ENCODE results near the gene POLA1.
A peak's percentile ranks its signal among the peaks of the same experiment; 100 is the strongest.

Gene POLA1

GRCh38 chrX:25011589-25012432 is 318.1 kb downstream of the POLA1 start:
- DNase-seq, result no peak

GRCh38 chrX:25012433-25012735 is 318.7 kb downstream of the POLA1 start:
- DNase-seq, result no peak

DNA sequence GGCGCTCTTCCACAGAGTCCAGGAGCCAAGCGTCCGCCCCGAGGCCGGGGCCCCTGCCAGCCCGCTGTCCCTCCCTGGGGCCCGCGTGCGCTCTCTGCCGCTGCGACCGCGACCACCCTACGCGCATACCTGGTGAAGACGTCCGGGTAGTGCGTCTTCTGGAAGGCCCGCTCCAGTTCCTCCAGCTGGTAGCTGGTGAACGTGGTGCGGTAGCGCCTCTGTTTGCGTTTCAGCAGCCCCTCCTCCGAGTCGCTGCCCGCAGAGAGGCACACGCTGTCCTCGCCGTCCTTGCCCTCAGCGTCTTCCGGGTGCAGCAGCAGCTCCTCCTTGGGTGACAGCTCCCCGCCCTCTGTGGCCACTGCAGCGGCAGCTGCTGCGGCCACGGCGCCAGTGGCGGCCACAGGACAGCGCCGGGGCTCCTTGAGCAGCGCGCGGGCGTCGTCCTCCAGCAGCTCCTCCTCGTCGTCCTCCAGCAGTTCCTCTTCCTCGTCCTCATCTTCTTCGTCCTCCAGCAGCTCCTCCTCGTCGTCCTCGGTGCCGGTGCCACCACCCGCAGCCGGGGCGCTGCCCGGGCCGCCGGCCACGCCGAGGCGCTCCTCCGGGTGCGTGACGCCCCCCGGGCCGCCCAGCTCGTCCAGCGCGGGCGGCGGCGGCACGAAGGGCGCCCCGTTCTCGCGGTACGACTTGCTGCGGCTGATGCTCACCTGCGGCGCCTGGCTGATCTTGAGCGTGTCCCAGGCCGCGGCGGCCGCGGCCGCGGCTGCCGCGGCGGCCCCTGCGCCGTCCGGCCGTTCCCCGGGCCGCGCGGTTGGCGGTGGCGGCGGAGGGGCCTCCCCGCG is 319.3 kb downstream of the POLA1 start:
- no peak for DNase-seq

DNA sequence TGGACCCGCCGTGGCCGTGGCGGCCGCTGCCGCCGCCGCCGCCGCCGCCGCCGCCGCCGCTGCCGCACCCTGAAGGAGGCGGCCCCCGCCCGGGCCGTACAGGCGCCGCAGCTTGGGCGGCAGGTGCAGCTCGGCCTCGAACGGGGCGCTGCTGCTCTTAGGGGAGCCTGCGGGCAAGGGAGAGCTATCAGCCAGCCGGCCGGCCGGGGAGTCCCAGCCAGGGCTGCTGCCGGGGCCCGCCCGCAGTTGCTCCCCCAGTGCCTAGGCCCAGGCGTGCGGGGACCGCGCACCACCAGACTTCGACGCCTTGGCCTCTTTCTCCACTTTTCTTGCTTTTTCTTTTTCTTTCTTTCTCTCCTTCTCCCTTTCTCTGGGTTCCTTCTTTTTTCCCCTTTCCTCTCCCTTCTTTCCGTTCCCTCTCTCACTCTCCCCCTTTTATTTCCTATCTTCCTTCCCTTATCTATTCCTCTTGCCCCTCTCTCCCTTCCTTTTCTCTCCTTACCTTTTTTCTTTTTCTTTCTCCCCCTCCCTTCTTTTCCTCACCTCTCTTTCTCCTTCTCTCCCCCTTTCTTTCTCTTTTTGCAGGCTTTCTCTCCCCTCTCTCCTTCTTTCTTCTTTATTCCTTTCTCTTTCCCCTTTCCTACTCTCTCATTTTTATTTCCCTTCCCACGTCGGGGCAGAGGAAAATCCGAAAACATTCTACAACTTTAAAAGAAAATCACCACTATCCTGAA is 320.1 kb downstream of the POLA1 start:
- no peak for DNase-seq

GRCh38 chrX:25014366-25014838 is 320.7 kb downstream of the POLA1 start:
- DNase-seq, result no peak

- DNase-seq, result peak in 9 of 14 donors; percentile 0 to 34 (median 7)
These were observed 322.0 kb downstream of the POLA1 start, which contains the start of gene ARX for GRCh38 chrX:25015486-25016360. Gene ARX (minus strand): TSS chrX:25015965. CDS start chrX:25015737, 228 bp downstream.

DNA sequence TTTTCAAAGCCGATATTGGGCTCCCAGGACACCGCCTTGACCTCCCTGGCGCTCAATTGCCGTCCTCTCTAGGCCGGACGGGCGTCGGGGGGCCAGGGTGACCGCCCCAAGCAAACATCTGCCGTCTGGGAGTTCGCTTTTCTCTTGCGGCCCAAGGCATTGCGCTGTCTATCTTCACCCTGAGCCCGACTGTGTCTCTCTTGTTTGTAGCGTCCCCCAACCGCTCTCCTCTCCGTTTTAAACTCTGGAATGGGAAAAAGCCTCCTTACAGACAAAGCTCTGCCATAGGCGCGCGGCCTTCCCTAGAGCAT is 322.6 kb downstream of the POLA1 start:
- no peak for DNase-seq

GRCh38 chrX:25016938-25017598 is 323.4 kb downstream of the POLA1 start:
- DNase-seq, result no peak

GRCh38 chrX:25017667-25018247 is 324.0 kb downstream of the POLA1 start:
- no peak for DNase-seq

DNA sequence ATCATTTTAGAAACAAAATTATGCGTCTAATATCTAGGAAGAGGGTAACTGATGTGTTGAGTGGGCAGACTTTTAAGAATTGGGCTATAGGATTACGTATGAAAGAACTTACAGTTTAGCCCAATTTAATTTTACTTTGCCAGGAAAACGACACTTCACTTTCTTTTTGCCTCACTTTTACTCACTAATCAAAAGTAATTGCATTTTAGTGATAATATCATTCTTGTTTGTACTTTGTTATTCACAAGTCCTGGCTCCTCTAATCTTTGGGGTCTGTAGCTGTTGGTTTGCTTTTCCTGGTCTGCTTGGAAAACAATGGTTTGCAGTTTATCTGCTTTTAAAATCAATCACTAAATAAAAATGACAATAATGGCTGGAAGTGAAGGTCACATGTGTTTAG is 325.0 kb downstream of the POLA1 start:
- DNase-seq, result no peak

DNA sequence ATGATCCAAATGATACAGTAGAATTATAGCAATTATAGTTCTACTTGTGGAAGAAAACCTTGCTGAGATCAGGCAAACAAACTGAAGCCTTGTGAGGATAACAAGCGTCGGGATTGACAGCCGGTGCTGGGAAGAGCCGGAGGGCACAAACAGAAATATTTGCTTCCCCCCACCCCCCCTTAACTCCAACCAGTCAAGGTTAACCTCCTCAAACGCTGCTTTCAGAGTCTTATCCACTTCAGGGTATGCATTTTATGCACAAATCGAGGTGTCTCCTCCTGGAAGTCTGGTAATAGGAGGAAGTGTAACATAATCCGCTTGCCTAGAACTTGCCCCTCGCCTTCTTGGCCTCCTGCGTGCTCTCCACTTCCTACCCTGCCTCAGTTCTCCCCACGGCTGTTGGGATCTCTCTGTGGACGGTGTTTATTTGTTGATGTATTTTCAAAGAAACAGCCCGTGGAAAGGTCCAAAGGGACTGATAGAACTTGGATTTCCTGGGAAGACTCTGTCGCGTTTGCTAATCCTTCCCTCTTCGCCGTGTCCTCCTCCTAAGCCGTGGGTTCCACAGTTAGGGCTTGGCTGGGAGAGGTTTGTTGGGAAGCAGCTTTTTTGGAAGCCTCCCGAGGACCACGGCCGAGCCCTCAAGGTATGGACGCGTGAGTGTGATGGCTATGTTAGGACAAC is 326.1 kb downstream of the POLA1 start:
- no peak for DNase-seq

DNA sequence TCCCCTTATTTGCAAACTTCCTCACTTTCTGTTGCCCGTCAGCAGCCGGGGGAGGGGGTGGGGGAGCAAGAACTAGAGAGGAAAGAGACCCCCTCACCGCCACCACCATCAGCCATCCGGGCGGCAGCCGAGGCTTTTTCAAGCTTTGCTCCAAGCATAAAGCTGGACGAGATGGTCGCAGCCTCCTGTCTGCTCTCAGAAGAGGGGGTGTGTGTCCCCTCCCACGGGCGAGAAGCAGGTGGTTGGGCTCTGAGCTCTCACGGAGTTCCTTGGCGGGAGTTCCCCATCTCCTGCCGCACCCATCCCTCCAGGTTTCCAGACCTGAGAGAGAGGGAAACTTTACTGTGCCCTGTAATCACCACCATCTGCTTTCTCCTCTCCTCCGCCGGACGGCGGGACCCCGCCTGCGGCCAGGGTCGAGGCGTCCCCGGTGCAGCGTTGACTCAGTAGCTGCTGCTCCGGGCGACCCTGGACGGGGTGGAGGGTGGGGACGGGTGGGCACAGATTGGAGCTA is 326.7 kb downstream of the POLA1 start:
- no peak for DNase-seq

DNA sequence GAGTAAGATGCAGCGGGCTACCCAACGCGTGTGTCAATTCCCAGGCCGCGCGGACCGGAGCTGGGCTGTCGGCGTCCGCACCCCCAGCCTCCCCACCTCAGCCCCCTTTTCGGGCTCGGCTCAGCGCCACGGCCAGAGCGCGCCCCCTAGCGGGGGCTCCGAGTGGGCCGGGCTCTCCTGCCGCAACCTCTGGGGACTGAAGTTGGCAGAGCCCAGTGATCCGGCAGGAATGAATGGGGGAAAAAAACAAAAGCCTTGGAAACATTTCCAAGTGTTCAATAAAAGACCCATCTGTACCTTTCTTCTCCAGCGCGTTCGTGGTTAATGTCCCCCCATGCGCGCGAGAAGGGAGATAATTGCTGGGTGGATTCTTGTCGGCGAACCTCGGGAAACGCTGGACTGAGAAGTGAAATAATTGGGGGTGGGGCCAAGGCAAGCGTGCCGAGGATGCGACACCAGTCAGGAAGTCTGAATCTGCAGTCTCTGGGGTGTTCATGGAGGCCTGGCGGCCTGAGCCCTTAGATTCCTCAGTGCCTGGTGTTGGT is 327.3 kb downstream of the POLA1 start:
- no peak for DNase-seq

DNA sequence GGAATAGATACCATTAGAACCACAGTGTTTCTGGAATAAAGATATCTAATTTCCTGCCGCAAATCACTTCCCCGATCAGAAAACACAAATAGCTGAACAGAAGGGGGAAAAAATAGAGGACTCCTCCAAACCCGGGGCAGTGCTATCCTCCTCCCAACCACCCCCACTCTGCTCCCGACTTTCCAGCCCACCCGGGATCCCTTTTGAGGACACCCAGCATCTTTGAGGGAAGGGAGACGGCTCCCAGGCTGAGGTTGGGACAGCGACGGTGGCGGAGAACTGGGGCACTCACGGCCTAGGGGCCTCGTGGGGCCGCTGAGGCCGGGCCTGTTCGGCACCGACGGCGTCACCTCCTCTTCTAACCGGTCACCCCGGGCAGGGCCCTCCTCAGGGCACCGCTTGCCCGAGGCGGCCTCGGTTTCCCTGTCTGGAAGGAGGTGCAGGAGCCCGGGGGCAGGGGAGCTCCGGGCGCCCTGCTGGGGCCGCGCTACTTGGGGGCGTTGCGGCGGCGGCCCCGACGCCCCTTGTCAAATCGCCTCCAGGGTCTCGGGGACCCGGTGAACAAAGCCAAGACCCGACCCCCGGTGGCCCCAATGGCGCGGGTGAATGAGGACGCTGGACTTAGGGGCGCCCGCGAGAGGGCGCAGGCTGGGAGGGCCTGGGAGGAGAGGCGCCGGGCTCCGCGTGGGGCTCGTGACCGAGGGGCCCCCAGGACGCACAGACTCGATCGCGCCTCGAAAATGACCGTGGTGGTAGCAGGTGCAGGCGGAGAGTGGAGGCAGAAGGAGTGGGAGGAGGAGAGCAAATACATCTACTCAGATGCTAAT is 329.0 kb downstream of the POLA1 start:
- no peak for DNase-seq

GRCh38 chrX:25023908-25024307 is 330.2 kb downstream of the POLA1 start:
- no peak for DNase-seq

- no peak for DNase-seq
These were observed 331.9 kb downstream of the POLA1 start for GRCh38 chrX:25025615-25026014.

DNA sequence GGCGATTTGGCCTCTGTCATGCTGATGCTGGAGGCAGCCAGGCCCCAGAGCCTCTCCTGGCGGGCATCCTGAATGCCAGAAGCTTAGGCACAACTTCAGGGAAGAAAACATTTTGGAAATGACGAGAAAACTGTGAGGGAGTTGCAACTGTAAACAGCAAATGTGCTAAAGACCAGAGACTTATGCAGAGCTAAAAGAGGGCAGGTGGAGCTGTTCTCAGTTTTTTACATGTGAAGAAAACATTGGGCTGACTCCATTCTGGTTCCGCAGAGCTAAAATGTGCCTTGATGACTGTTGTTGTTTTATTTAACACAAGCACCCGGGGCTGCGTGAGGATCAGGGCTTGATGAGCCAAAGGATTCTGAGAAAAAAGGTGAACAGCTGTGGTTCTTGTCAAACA is 332.9 kb downstream of the POLA1 start:
- no peak for DNase-seq

DNA sequence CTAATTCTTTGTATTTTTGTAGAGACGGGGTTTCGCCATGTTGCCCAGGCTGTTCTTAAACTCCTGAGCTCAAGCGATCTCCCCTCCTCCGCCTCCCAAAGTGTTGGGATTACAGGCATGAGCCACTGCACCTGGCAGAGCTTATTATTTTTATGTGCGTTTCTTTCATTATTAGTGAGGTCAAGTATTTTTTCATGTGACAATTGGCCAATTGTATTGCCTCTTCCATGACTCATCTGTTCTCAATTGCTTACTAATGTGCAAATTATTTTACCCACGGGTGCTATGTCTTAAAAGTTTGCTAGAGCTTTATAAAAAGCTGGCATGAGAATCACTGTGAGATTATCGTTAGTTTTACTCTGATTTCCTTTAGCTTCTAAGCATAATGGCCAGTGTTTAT is 335.0 kb downstream of the POLA1 start:
- DNase-seq, result no peak

DNA sequence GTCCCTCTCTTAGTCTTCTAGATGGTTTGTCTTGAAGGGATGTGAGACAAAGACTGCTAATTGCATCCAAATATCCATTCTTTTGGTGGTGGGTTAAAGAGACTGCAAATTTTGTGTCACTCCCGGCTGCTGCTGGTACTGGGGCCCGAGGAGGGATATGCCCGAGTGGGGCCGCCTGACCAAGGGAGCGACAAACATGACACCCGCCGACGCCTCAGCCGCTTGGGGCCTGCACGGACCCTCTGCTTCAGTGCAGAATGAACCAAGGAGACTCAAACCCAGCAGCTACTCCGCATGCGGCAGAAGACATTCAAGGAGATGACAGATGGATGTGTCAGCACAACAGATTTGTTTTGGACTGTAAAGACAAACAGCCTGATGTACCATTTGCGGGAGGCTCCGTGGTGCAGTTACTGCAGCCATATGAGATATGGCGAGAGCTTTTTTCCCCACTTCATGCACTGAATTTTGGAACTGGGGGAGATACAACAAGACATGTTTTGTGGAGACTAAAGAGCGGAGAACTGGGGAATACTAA is 335.6 kb downstream of the POLA1 start:
- no peak for DNase-seq

Data from C1 segment of cervical spinal cord (tissue), 14 donors.